B cell (primary cell): ENCODE measurements around the gene TNIK.

Experiments
- CTCF ChIP-seq: fragments of 200-600 bp; IDR thresholded peaks from one replicate; pipeline ENCODE4 v1.8.0; 2022; ENCODE audit warnings: antibody characterized with exemption, mild to moderate bottlenecking
- EZH2 ChIP-seq: IDR thresholded peaks from 2 replicates; pipeline ENCODE4 v1.6.1; 2012; ENCODE audit warnings: borderline replicate concordance, low read depth, mild to moderate bottlenecking, moderate library complexity, low read length; ENCODE audit not compliant: insufficient read depth, poor library complexity, severe bottlenecking

GRCh38 chr3:171195686-171196085, 264.5 kb downstream of the TNIK start:
- no peak for TF ChIP-seq CTCF
- TF ChIP-seq EZH2, result no peak
